Skeletal muscle satellite cell (primary cell): ENCODE results near the gene MKLN1.
A peak's percentile ranks its signal among the peaks of the same experiment; 100 is the strongest.
"Not testable (repeated sequence)": the region's sequence is repeated elsewhere in the genome, so short reads cannot be mapped to it uniquely, and the experiment has no call there.

Experiments used
- H3K27me3 ChIP-seq: 2 replicates; pipeline ENCODE4 v1.7.0; 2013; ENCODE audit warnings: low read length; ENCODE audit not compliant: control insufficient read depth, insufficient read depth
- H3K36me3 ChIP-seq: 2 replicates; pipeline ENCODE4 v1.7.0; 2013; ENCODE audit warnings: mild to moderate bottlenecking, control low read depth, low read length; ENCODE audit not compliant: insufficient read depth
- H3K4me1 ChIP-seq: 2 replicates; pipeline ENCODE4 v1.7.0; 2013; ENCODE audit warnings: low read length; ENCODE audit not compliant: control insufficient read depth, insufficient read depth
- H3K4me2 ChIP-seq: 2 replicates; pipeline ENCODE4 v1.7.0; 2013; ENCODE audit warnings: mild to moderate bottlenecking, low read length
- H3K4me3 ChIP-seq: 2 replicates; pipeline ENCODE4 v1.7.0; 2013; ENCODE audit warnings: low read length
- H3K9ac ChIP-seq: 2 replicates; pipeline ENCODE4 v1.7.0; 2013; ENCODE audit warnings: mild to moderate bottlenecking, low read depth, low read length, moderate library complexity
- H3K9me3 ChIP-seq: replicated peaks from 2 replicates; pipeline ENCODE4 v1.7.0; 2013; ENCODE audit warnings: mild to moderate bottlenecking, control low read depth, low read length

MKLN1 gene

GRCh38 chr7:131321656-131322055 lies 6.0 kb upstream of the MKLN1 start:
- H3K4me2 ChIP-seq = no peak overlapping the region
- H3K4me3 ChIP-seq = no peak overlapping the region
- H3K9ac ChIP-seq = no peak overlapping the region
- no peaks in the 10 kb centered on the region for H3K27me3 ChIP-seq
- H3K36me3 ChIP-seq = no peaks in the 10 kb centered on the region
- no peaks in the 10 kb centered on the region for H3K9me3 ChIP-seq
- peaks cover 2% of the 10 kb centered on the region for H3K4me1 ChIP-seq

GRCh38 chr7:131322061-131322460 lies 5.6 kb upstream of the MKLN1 start:
- no peak overlapping the region for H3K4me2 ChIP-seq
- no peaks in the 10 kb centered on the region for H3K36me3 ChIP-seq
- no peak overlapping the region for H3K4me3 ChIP-seq
- no peak overlapping the region for H3K9ac ChIP-seq
- peaks cover 6% of the 10 kb centered on the region for H3K4me1 ChIP-seq
- no peaks in the 10 kb centered on the region for H3K9me3 ChIP-seq
- H3K27me3 ChIP-seq = no peaks in the 10 kb centered on the region

GRCh38 chr7:131322861-131323260 lies 4.8 kb upstream of the MKLN1 start:
- Histone ChIP-seq H3K4me2 (no peak overlapping the region), H3K9ac (no peak overlapping the region), H3K9me3 (no peaks in the 10 kb centered on the region), H3K4me3 (no peak overlapping the region), H3K36me3 (no peaks in the 10 kb centered on the region), H3K27me3 (no peaks in the 10 kb centered on the region), H3K4me1 (peaks cover 7% of the 10 kb centered on the region)

DNA sequence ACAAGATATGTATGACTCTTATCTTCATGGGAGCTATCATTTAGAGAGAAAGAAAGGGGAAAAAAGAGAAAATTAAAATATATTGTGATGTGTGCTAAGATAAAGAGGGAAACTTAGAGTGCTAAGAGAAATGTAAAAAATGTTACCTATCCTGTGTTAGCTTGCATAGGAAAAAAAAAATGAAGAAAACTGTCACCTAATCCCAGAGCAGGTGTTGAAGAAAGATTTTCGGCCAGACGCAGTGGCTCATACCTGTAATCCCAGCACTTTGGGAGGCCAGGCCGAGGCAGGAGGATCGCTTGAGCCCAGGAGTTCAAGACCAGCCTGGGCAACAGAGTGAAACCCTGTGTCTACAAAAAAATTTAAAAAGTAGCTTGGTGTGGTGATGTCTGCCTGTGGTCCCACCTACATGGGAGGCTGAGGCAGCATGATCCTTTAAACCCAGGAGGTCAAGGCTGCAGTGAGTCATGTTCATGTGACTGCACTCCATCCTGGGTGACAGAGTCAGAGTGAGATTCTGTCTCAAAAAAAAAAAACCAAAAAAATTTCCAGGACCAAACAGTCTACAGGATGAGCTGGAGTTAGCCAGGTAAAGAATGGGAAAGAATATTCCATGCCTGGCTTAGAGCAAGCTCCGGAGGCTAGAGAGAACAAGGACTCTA lies 2.4 kb upstream of the MKLN1 start:
- no peaks in the 10 kb centered on the region for H3K9me3 ChIP-seq
- H3K4me3 ChIP-seq = no peak overlapping the region
- H3K9ac ChIP-seq = no peak overlapping the region
- no peaks in the 10 kb centered on the region for H3K36me3 ChIP-seq
- H3K4me1 ChIP-seq = peaks cover 20% of the 10 kb centered on the region
- H3K27me3 ChIP-seq = no peaks in the 10 kb centered on the region
- no peak overlapping the region for H3K4me2 ChIP-seq

DNA sequence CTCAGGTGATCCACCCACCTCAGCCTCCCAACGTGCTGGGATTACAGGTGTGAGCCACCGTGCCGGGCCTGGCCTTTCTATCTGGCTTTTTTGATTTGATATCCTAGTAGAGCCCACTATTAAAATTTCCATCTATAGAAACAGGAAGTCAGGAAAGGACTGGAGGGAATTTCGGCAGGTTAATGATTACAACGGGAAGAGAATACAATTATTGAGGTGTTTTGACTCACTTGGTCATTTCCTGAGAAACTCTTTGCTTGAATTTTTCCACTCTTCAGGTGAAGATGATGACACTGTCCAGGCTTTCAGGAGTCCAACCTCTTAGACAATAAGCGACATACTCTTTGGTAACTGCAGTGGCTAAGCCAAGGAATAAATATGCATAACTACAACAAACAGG lies 1.1 kb upstream of the MKLN1 start:
- Histone ChIP-seq H3K27me3 (no peaks in the 10 kb centered on the region), H3K9me3 (no peaks in the 10 kb centered on the region), H3K4me2 (peak overlapping the region; percentile 97), H3K4me1 (peaks cover 22% of the 10 kb centered on the region), H3K4me3 (peak overlapping the region; percentile 90), H3K9ac (peak overlapping the region; percentile 98), H3K36me3 (no peaks in the 10 kb centered on the region)

- Histone ChIP-seq H3K9ac (peak overlapping the region; percentile 98), H3K4me1 (peaks cover 22% of the 10 kb centered on the region), H3K27me3 (no peaks in the 10 kb centered on the region), H3K9me3 (no peaks in the 10 kb centered on the region), H3K4me2 (peak overlapping the region; percentile 97), H3K36me3 (no peaks in the 10 kb centered on the region), H3K4me3 (peak overlapping the region; percentile 90)
These were observed 539 bp upstream of the MKLN1 start for GRCh38 chr7:131327049-131327625.

DNA sequence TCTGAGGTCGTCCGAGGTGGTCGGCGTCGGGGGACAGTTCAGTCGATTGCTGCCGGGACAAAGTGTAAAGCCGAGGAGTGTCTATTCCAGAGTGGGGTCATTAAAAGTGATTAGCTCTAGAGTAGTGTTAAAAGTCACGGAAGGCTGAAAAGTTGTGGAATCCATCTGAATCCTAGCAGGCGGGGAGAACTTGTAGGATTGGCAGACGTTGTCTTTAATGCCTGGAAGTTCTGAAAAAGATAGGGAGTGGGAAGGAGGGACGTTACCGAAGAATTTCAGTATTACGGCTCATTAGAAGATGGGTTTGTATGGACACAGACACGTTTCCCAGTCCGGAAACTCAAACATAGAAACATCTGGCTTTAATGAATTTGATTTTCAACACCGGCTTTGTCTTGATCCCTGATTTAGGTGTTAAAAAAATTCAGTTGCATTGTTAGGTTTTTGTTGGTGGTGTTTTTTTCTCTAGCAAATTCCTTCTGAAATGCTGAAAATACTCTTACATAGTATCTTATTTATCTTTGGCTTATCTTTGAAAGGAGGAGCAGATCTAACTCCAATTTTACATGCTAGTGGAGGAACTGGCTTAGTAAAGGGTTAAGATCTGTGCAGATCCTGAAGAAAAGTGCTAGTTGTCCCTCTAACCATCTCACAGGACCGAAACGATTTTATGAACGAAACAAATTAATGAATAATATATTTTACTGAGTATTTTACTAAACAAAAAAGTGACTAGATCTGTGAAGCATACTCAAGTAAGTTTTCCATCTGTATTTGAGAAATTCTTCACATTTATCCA lies 900 bp downstream of the MKLN1 start:
- Histone ChIP-seq H3K4me3 (peak overlapping the region; percentile 90), H3K36me3 (no peaks in the 10 kb centered on the region), H3K4me1 (peaks cover 22% of the 10 kb centered on the region)

DNA sequence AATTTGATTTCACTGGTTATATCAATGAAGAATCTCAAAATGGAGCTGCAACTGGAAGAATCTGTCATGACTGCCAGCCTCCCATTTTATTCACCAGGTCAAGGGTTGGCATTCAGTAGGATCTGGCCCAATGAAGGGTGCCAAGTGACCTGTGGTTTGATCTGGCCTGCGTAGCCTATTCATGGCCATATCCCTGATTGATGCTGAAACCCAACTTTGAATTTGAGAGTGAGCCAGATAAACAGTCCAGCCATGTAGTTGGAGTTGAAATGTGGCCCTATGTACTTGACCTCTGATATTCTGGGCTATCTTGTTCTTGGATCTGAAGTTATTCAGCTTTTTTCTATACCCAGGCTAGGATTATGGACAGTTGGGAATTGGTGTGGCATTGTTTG lies 1.5 kb downstream of the MKLN1 start:
- Histone ChIP-seq H3K9ac (peak overlapping the region; percentile 98), H3K4me2 (peak overlapping the region; percentile 97), H3K4me3 (peak overlapping the region; percentile 90), H3K27me3 (no peaks in the 10 kb centered on the region), H3K9me3 (no peaks in the 10 kb centered on the region), H3K4me1 (peaks cover 22% of the 10 kb centered on the region), H3K36me3 (no peaks in the 10 kb centered on the region)

More for the DNA sequence above, 900 bp downstream of the MKLN1 start:
- Histone ChIP-seq H3K27me3 (no peaks in the 10 kb centered on the region), H3K4me2 (peak overlapping the region; percentile 97), H3K9ac (peak overlapping the region; percentile 98), H3K9me3 (no peaks in the 10 kb centered on the region)

DNA sequence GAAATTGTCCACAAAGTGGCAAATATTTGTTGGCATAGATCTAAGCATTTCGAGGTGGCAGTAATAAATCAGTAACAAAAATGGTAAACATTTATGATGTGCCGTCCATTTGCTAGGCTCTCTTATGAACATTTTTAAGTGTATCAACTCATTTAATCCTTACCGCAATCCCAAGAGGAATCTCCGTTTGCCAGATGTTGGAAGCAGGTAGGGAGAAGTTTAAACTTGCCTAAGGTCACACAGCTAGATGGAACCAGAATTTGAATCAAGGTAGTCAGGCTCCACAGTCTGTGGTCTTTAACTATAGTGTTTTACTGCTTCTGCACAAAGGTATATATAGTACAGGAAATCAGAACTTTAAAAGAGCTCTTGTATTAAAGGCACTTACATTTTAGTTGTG lies 2.6 kb downstream of the MKLN1 start:
- H3K27me3 ChIP-seq = no peaks in the 10 kb centered on the region
- no peaks in the 10 kb centered on the region for H3K36me3 ChIP-seq
- H3K4me3 ChIP-seq = no peak overlapping the region
- H3K9ac ChIP-seq = no peak overlapping the region
- no peaks in the 10 kb centered on the region for H3K9me3 ChIP-seq
- H3K4me2 ChIP-seq = peak overlapping the region; percentile 97
- H3K4me1 ChIP-seq = peaks cover 22% of the 10 kb centered on the region

DNA sequence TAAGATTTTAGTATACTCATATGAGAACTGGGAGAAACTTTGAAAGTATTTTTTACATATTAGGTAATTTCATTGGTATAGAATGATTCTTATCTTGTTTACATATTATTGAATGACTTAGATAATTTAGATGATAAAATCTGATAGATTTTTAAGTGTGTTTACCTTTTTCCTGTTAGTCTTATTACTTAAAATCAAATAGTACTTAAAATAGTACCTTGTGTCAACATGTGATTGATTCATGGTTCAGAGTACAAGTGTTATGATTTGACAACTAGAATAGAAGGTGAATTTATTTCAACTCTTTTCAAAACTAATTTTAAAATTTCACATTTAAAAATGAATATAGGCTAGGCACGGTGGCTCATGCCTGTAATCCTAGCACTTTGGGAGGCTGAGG lies 4.1 kb downstream of the MKLN1 start:
- no peaks in the 10 kb centered on the region for H3K27me3 ChIP-seq
- H3K4me3 ChIP-seq = no peak overlapping the region
- peaks cover 19% of the 10 kb centered on the region for H3K4me1 ChIP-seq
- H3K4me2 ChIP-seq = no peak overlapping the region
- no peak overlapping the region for H3K9ac ChIP-seq
- H3K9me3 ChIP-seq = peaks cover 4% of the 10 kb centered on the region
- H3K36me3 ChIP-seq = no peaks in the 10 kb centered on the region

GRCh38 chr7:131332729-131333128 lies 5.1 kb downstream of the MKLN1 start:
- H3K27me3 ChIP-seq, H3K9me3 ChIP-seq, H3K9ac ChIP-seq, H3K4me3 ChIP-seq, H3K36me3 ChIP-seq, H3K4me2 ChIP-seq: not testable (repeated sequence)
- peaks cover 15% of the 10 kb centered on the region for H3K4me1 ChIP-seq
